Endothelial cell of umbilical vein (primary cell): Measurements from ENCODE around the gene MAPK8IP2. TPM values are rescaled to one million over a fixed set of nuclear protein-coding genes. Genes with fewer than 3 reads are reported as not detected.

Experiments used
- BruUV-seq: library from RNA; stranded (reverse); fragments of 400-500 nt; replicated peaks from 2 replicates; lab custom pipeline; 2021; lab: Mats Ljungman, UMichigan
- CTCF ChIA-PET: fragments of 300-600, 350-600 bp; sonication (Branson Sonifier 250); formaldehyde crosslinking; loops from one replicate; lab custom pipeline; 2021; ENCODE audit warnings: antibody characterized with exemption, inconsistent platforms; lab: Charles Lee
- POLR2A ChIA-PET: fragments of 300-600, 350-600 bp; sonication (Branson Sonifier 250); formaldehyde crosslinking; loops from one replicate; lab custom pipeline; 2021; ENCODE audit warnings: antibody characterized with exemption, inconsistent platforms; lab: Charles Lee
- DNase-seq: peaks from one replicate; pipeline ENCODE4 v3.0.0-alpha.2; 2011; ENCODE audit warnings: low read depth, low spot score
- FAIRE-seq: peaks from 2 replicates; lab custom pipeline; 2011; peaks lifted over from hg19 to GRCh38; lab: Jason Lieb, UNC
- H2AFZ ChIP-seq: 2 replicates; pipeline ENCODE4 v1.6.0; 2012; ENCODE audit warnings: low read depth, low read length, control low read depth, inconsistent platforms
- H3K27ac ChIP-seq: 2 replicates; pipeline ENCODE4 v1.5.1; 2011; ENCODE audit warnings: low read depth, mild to moderate bottlenecking, control low read depth, low read length, moderate library complexity; ENCODE audit not compliant: insufficient read depth
- H3K27me3 ChIP-seq, 2 experiments: 2 replicates each; pipeline versions ENCODE4 v1.6.0 to v1.6.1; 2011; ENCODE audit warnings: low read length in 2 of 2, mixed read lengths in 1 of 2; ENCODE audit not compliant: control insufficient read depth in 2 of 2, insufficient read depth in 2 of 2
- H3K36me3 ChIP-seq, 2 experiments: 2 replicates in 1 of 2; 3 replicates in 1 of 2; pipeline ENCODE4 v1.5.1; 2011; ENCODE audit warnings: low read length in 2 of 2, mild to moderate bottlenecking in 1 of 2, moderate library complexity in 1 of 2; ENCODE audit not compliant: control insufficient read depth in 2 of 2, insufficient read depth in 2 of 2; ENCODE audit errors: extremely low read depth in 1 of 2
- H3K4me1 ChIP-seq: 3 replicates; pipeline ENCODE4 v1.5.1; 2011; ENCODE audit warnings: mild to moderate bottlenecking, low read length; ENCODE audit not compliant: control insufficient read depth, insufficient read depth; ENCODE audit errors: extremely low read depth
- H3K4me2 ChIP-seq: 2 replicates; pipeline ENCODE4 v1.6.1; 2011; ENCODE audit warnings: low read length, control low read depth, mixed read lengths; ENCODE audit not compliant: insufficient read depth
- H3K4me3 ChIP-seq, 3 experiments: fragments of 200-600 bp in 1 of 3; sonication (generic), shearing (Covaris generic) in 1 of 3; replicated peaks in 1 of 3; 2 replicates each; pipeline ENCODE4 v1.5.1; 2011 to 2016; ENCODE audit warnings: control low read depth in 3 of 3, low read length in 3 of 3, mild to moderate bottlenecking in 2 of 3, inconsistent platforms in 1 of 3, low read depth in 1 of 3, moderate library complexity in 1 of 3; ENCODE audit not compliant: insufficient read depth in 1 of 3
- H3K79me2 ChIP-seq: 2 replicates; pipeline ENCODE4 v1.6.0; 2012; ENCODE audit warnings: low read length, inconsistent platforms; ENCODE audit not compliant: control insufficient read depth, insufficient read depth
- H3K9ac ChIP-seq: replicated peaks from 2 replicates; pipeline ENCODE3; 2011; ENCODE audit warnings: low read length, control low read depth; ENCODE audit not compliant: insufficient read depth; ENCODE audit errors: extremely low read depth
- H3K9me1 ChIP-seq: replicated peaks from 3 replicates; pipeline ENCODE4 v1.6.0; 2011; ENCODE audit warnings: mild to moderate bottlenecking, low read length; ENCODE audit not compliant: control insufficient read depth, insufficient read depth; ENCODE audit errors: extremely low read depth
- H3K9me3 ChIP-seq: replicated peaks from 2 replicates; pipeline ENCODE4 v1.5.1; 2012; ENCODE audit warnings: low read length, inconsistent platforms; ENCODE audit not compliant: control insufficient read depth, insufficient read depth
- H4K20me1 ChIP-seq: replicated peaks from 2 replicates; pipeline ENCODE3; 2011; ENCODE audit warnings: mild to moderate bottlenecking, low read length; ENCODE audit not compliant: control insufficient read depth, insufficient read depth; ENCODE audit errors: extremely low read depth
- EZH2 ChIP-seq: IDR thresholded peaks from 2 replicates; pipeline ENCODE4 v1.6.1; 2012; ENCODE audit warnings: borderline replicate concordance, low read depth, mild to moderate bottlenecking, moderate library complexity, low read length, inconsistent platforms; ENCODE audit not compliant: severe bottlenecking
- FOS ChIP-seq: IDR thresholded peaks from 2 replicates; pipeline ENCODE4 v1.6.1; 2011; ENCODE audit warnings: mild to moderate bottlenecking, low read length, moderate library complexity, borderline replicate concordance; ENCODE audit not compliant: insufficient read depth
- GATA2 ChIP-seq: IDR thresholded peaks from 2 replicates; pipeline ENCODE4 v1.7.0; 2011; ENCODE audit warnings: low read depth, mild to moderate bottlenecking, moderate library complexity, mixed read lengths, low read length; ENCODE audit not compliant: insufficient read length, insufficient read depth
- JUN ChIP-seq: IDR thresholded peaks from 2 replicates; pipeline ENCODE4 v1.6.1; 2011; ENCODE audit warnings: borderline replicate concordance, low read depth; ENCODE audit not compliant: insufficient read length, insufficient read depth
- MYC ChIP-seq: IDR thresholded peaks from one replicate; pipeline ENCODE4 v1.6.1; 2011; ENCODE audit warnings: mild to moderate bottlenecking, low read depth, low read length
- POLR2A ChIP-seq: IDR thresholded peaks from 2 replicates; pipeline ENCODE4 v1.6.1; 2012; ENCODE audit warnings: low read depth, mild to moderate bottlenecking, control low read depth, low read length
- POLR2AphosphoS5 ChIP-seq: IDR thresholded peaks from 2 replicates; pipeline ENCODE4 v1.6.1; 2012; ENCODE audit warnings: low read depth, mild to moderate bottlenecking, control low read depth, low read length, moderate library complexity; ENCODE audit not compliant: insufficient read depth
- dilution Hi-C: fragments of 300-500 bp; cut with MboI; formaldehyde crosslinking; loops from one replicate; pipeline ENCODE4 v1.15.0; 2019; ENCODE audit warnings: low sequenced_read_pairs; ENCODE audit not compliant: extremely low pct_ligation_motif_present
- intact Hi-C: fragments of 100-400 bp; cut with micrococcal nuclease; formaldehyde crosslinking; loops from one replicate; pipeline ENCODE4 v1.10.0; 2022
- polyA plus RNA-seq, 4 experiments: library from polyadenylated mRNA; depleted of rRNA in 3 of 4; stranded (reverse) in 3 of 4; unstranded in 1 of 4; fragments of >200 nt; gene quantifications; 2 replicates each; pipeline versions ENCODE4 v1.2.1 to v1.2.3, GENCODE V29; 2011 to 2012; ENCODE audit warnings: missing spikeins in 1 of 4
- total RNA-seq: library from RNA; stranded (reverse); gene quantifications from 2 replicates; pipeline ENCODE4 v1.2.3, GENCODE V29; 2021
- TF ChIP-seq, protein P1 (sequence below), 2 donors: IDR thresholded peaks; 1 replicate in 1 of 2; 2 replicates in 1 of 2; pipeline ENCODE4 v1.5.1; 2011; ENCODE audit warnings: low read length in 2 of 2, mild to moderate bottlenecking in 2 of 2, moderate library complexity in 2 of 2, control low read depth in 1 of 2, inconsistent platforms in 1 of 2, low read depth in 1 of 2; ENCODE audit not compliant: insufficient read depth in 1 of 2; ENCODE audit errors: extremely low read depth in 1 of 2
- TF ChIP-seq, protein P2 (sequence below): IDR thresholded peaks from 2 replicates; pipeline ENCODE4 v1.6.1; 2011; ENCODE audit not compliant: insufficient read depth, insufficient read length

Gene MAPK8IP2
- total and polyA plus RNA-seq, 2 donors (not counting 3 experiments of a cell fraction or from before 2014, with no cell fraction given): 0.21 to 0.31 TPM

DNA sequence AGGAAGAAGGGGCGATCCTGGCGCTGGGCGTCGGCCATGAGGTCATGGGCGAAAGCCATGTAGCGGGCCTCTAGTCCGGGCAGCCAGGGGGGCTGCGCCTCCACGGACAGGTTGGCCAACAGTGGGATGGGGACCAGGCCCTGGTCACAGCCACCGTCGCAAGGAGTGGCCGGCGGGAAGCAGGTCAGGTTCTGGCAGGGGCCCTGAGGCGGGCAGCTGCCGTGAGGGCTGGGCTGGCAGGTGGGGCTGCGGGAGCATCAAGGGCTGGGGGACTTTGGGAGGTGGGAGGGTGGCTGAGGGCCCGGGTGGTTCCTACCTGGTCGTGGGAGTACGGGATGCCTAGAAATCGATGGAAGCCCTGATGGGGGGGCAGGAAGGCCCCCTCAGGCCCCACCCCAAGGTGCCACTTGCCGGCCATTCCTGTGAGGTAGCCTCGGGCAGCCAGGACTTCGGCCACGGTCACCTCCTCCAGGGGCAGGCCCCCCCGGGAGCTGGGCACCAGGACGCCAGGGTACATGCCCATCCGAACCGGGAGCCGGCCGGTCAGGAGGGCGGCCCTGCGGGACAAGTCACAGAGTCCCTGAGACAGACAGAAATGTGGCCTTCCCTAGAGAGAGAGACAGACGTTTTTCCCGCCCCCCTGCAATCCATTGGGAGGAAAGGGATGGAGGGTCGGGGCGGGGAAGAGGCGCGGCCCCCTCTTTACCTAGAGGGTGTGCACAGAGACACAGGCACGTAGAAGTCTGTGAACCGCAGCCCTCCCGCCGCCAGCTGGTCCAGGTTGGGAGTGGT is 26.5 kb downstream of the MAPK8IP2 start:
- FAIRE-seq: no peak
- no peak overlapping the region for H3K9ac ChIP-seq
- H3K79me2 ChIP-seq: no peaks in the 10 kb centered on the region
- no peaks in the 10 kb centered on the region for H4K20me1 ChIP-seq
- ChIA-PET POLR2A (interaction anchor here (1.0 to 1.6 kb wide), 3 partner anchors 46 to 48 kb away, joined by 3 to 4 read pairs (median 4); partner anchors contain the start of gene SHANK3), CTCF (interaction anchor here (0.6 to 4.0 kb wide), 20 partner anchors 15 to 148 kb away, joined by 3 to 26 read pairs (median 4); partner anchors contain the start of genes SCO2 and SHANK3)
- H2AFZ ChIP-seq: peak overlapping the region; percentile 84
- no TSS peak for BruUV-seq
- H3K4me1 ChIP-seq: peaks cover 10% of the 10 kb centered on the region
- no peak overlapping the region for H3K27ac ChIP-seq
- no peaks in the 10 kb centered on the region for H3K9me3 ChIP-seq
- H3K27me3 ChIP-seq: no peaks in the 10 kb centered on the region
- no peak for DNase-seq
- dilution Hi-C loops: no loop called here
- H3K36me3 ChIP-seq: no peaks in the 10 kb centered on the region
- no peaks in the 10 kb centered on the region for H3K9me1 ChIP-seq
- intact Hi-C loops: no loop called here
- peak overlapping the region; percentile 60 for H3K4me2 ChIP-seq
- peak overlapping the region in 2 of 3 experiments; percentile 45 to 56 for H3K4me3 ChIP-seq
- TF ChIP-seq GATA2: no peak
- TF ChIP-seq JUN: no peak
- TF ChIP-seq POLR2AphosphoS5: no peak
- TF ChIP-seq, protein P1, sequence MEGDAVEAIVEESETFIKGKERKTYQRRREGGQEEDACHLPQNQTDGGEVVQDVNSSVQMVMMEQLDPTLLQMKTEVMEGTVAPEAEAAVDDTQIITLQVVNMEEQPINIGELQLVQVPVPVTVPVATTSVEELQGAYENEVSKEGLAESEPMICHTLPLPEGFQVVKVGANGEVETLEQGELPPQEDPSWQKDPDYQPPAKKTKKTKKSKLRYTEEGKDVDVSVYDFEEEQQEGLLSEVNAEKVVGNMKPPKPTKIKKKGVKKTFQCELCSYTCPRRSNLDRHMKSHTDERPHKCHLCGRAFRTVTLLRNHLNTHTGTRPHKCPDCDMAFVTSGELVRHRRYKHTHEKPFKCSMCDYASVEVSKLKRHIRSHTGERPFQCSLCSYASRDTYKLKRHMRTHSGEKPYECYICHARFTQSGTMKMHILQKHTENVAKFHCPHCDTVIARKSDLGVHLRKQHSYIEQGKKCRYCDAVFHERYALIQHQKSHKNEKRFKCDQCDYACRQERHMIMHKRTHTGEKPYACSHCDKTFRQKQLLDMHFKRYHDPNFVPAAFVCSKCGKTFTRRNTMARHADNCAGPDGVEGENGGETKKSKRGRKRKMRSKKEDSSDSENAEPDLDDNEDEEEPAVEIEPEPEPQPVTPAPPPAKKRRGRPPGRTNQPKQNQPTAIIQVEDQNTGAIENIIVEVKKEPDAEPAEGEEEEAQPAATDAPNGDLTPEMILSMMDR (IDR thresholded peaks at IDR 0.05; ENCODE audit: extremely low read depth in 1 of 2, insufficient read depth in 1 of 2, low read depth in 1 of 2, low read length in 2 of 2): no peak
- no peak for TF ChIP-seq MYC
- no peak for TF ChIP-seq EZH2
- TF ChIP-seq FOS: no peak
- no peak for TF ChIP-seq POLR2A
- TF ChIP-seq, protein P2, sequence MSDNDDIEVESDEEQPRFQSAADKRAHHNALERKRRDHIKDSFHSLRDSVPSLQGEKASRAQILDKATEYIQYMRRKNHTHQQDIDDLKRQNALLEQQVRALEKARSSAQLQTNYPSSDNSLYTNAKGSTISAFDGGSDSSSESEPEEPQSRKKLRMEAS: no peak
